CD14-positive monocyte (primary cell): Measurements from ENCODE around the gene PCARE. TPM values are rescaled to one million over a fixed set of nuclear protein-coding genes. Genes with fewer than 3 reads are reported as not detected.

ENCODE experiments used
- DNase-seq, 3 donors: peaks; one replicate each; pipeline ENCODE4 v3.0.0-alpha.2; 2011 to 2022
- H2AFZ ChIP-seq: 2 replicates; pipeline ENCODE4 v1.6.0; 2012; ENCODE audit warnings: mild to moderate bottlenecking, low read depth, low read length, inconsistent platforms; ENCODE audit not compliant: insufficient read depth, poor library complexity, severe bottlenecking
- H3K27ac ChIP-seq, 2 donors: 1 replicate in 1 of 2; 2 replicates in 1 of 2; pipeline ENCODE4 v1.5.1; 2012 to 2013; ENCODE audit warnings: low read length in 2 of 2, control low read depth in 1 of 2, inconsistent platforms in 1 of 2, low read depth in 1 of 2, mild to moderate bottlenecking in 1 of 2
- H3K27me3 ChIP-seq, 2 donors: one replicate each; pipeline versions ENCODE4 v1.6.0 to v1.6.1; 2011 to 2013; ENCODE audit warnings: low read length in 2 of 2; ENCODE audit not compliant: control insufficient read depth in 2 of 2, insufficient read depth in 2 of 2
- H3K36me3 ChIP-seq, 2 donors: replicated peaks in 1 of 2; 1 replicate in 1 of 2; 2 replicates in 1 of 2; pipeline versions ENCODE4 v1.5.1 to v1.6.1; 2012 to 2013; ENCODE audit warnings: low read length in 2 of 2, control low read depth in 1 of 2, inconsistent platforms in 1 of 2, mild to moderate bottlenecking in 1 of 2; ENCODE audit not compliant: insufficient read depth in 2 of 2, control insufficient read depth in 1 of 2
- H3K4me1 ChIP-seq, 2 donors: 1 replicate in 1 of 2; 2 replicates in 1 of 2; pipeline versions ENCODE4 v1.5.1 to v1.6.1; 2012 to 2013; ENCODE audit warnings: low read length in 2 of 2, control low read depth in 1 of 2, inconsistent platforms in 1 of 2, mild to moderate bottlenecking in 1 of 2, moderate library complexity in 1 of 2; ENCODE audit not compliant: insufficient read depth in 2 of 2, control insufficient read depth in 1 of 2
- H3K4me2 ChIP-seq: replicated peaks from 2 replicates; pipeline ENCODE3; 2012; ENCODE audit warnings: low read length, moderate library complexity, mild to moderate bottlenecking; ENCODE audit not compliant: poor library complexity, severe bottlenecking; ENCODE audit errors: extremely low read depth
- H3K4me3 ChIP-seq, 3 experiments: fragments of 200-600 bp in 1 of 3; sonication (generic) in 1 of 3; replicated peaks in 1 of 3; 1 replicate in 2 of 3; 2 replicates in 1 of 3; pipeline ENCODE4 v1.5.1; 2011 to 2013; ENCODE audit warnings: low read length in 3 of 3, mild to moderate bottlenecking in 3 of 3, control low read depth in 2 of 3, low read depth in 2 of 3, inconsistent platforms in 1 of 3, moderate library complexity in 1 of 3
- H3K79me2 ChIP-seq: 2 replicates; pipeline ENCODE4 v1.6.0; 2012; ENCODE audit warnings: mild to moderate bottlenecking, control low read depth, inconsistent platforms, low read length, moderate library complexity; ENCODE audit not compliant: insufficient read depth
- H3K9ac ChIP-seq: 2 replicates; pipeline ENCODE4 v1.6.0; 2017; ENCODE audit warnings: low read length, mild to moderate bottlenecking; ENCODE audit not compliant: insufficient read depth, poor library complexity, severe bottlenecking
- H3K9me3 ChIP-seq, 2 donors: replicated peaks in 1 of 2; 1 replicate in 1 of 2; 2 replicates in 1 of 2; pipeline versions ENCODE4 v1.5.1 to v1.6.1; 2012 to 2013; ENCODE audit warnings: low read length in 2 of 2, control low read depth in 1 of 2; ENCODE audit not compliant: control insufficient read depth in 1 of 2, insufficient read depth in 1 of 2
- H4K20me1 ChIP-seq: 2 replicates; pipeline ENCODE4 v1.6.0; 2012; ENCODE audit warnings: mild to moderate bottlenecking, low read length, control low read depth, moderate library complexity; ENCODE audit not compliant: insufficient read depth
- H3K27ac Mint-ChIP-seq, 7 donors: one replicate each; pipeline ENCODE4 v1.8.0; 2020; ENCODE audit warnings: mild to moderate bottlenecking in 7 of 7, mixed read lengths in 7 of 7, moderate library complexity in 6 of 7, inconsistent platforms in 2 of 7
- H3K27me3 Mint-ChIP-seq, 3 donors: one replicate each; pipeline ENCODE4 v1.8.0; 2021 to 2022; ENCODE audit warnings: low read depth in 3 of 3, mild to moderate bottlenecking in 3 of 3, mixed read lengths in 3 of 3, moderate library complexity in 3 of 3, inconsistent platforms in 1 of 3
- H3K36me3 Mint-ChIP-seq, 2 donors: one replicate each; pipeline ENCODE4 v1.8.0; 2020; ENCODE audit warnings: mixed read lengths in 2 of 2, inconsistent platforms in 1 of 2, mild to moderate bottlenecking in 1 of 2
- H3K4me1 Mint-ChIP-seq: one replicate; pipeline ENCODE4 v1.8.0; 2020; ENCODE audit warnings: mild to moderate bottlenecking, mixed read lengths
- H3K4me3 Mint-ChIP-seq, 2 donors: one replicate each; pipeline ENCODE4 v1.8.0; 2020; ENCODE audit warnings: mild to moderate bottlenecking in 2 of 2, mixed read lengths in 2 of 2, moderate library complexity in 1 of 2
- H3K9me3 Mint-ChIP-seq, 7 donors: one replicate each; pipeline ENCODE4 v1.8.0; 2020 to 2022; ENCODE audit warnings: mixed read lengths in 7 of 7, mild to moderate bottlenecking in 6 of 7, moderate library complexity in 6 of 7, inconsistent platforms in 2 of 7
- CTCF ChIP-seq: fragments of 200-600 bp; IDR thresholded peaks from one replicate; pipeline ENCODE4 v1.8.0; 2022; ENCODE audit warnings: antibody characterized with exemption, mild to moderate bottlenecking
- WGBS: methylation state at CpG from one replicate; pipeline ENCODE4 v1.1.5; 2013; ENCODE audit warnings: missing lambda C conversion rate; ENCODE audit not compliant: insufficient coverage; 5-methylcytosine and 5-hydroxymethylcytosine counted together
- intact Hi-C, 2 donors: fragments of 100-400 bp; cut with micrococcal nuclease; formaldehyde crosslinking; loops; one replicate each; pipeline versions ENCODE4 v1.15.0 to v1.15.1; 2023
- polyA plus RNA-seq, 3 donors: library from polyadenylated mRNA; depleted of rRNA in 1 of 3; unstranded in 2 of 3; stranded (reverse) in 1 of 3; fragments of 300-500 nt in 2 of 3; fragments of >200 nt in 1 of 3; fragmentation: Illumina TruSeq in 2 of 3; gene quantifications; 1 replicate in 2 of 3; 2 replicates in 1 of 3; pipeline ENCODE4 v1.2.3, GENCODE V29; 2012 to 2021

Gene PCARE
- polyA plus RNA-seq, 3 donors: not detected

- H2AFZ ChIP-seq: no peak overlapping the region
- intact Hi-C loops: no loop called here
- no peaks in the 10 kb centered on the region for H3K27me3 ChIP-seq
- 75% methylated on average over 1 of the region's 2 CpGs for WGBS
- no peak overlapping the region for H3K9ac ChIP-seq
- Mint-ChIP-seq H3K36me3 (no peaks in the 10 kb centered on the region), H3K27ac (peak overlapping the region in 1 of 7 donors; percentile 34), H3K9me3 (no peaks in the 10 kb centered on the region), H3K4me1 (no peaks in the 10 kb centered on the region), H3K27me3 (peaks cover 1 to 7% (median 3%) of the 10 kb centered on the region in 3 donors), H3K4me3 (no peak overlapping the region)
- H3K4me1 ChIP-seq: no peaks in the 10 kb centered on the region
- H3K4me2 ChIP-seq: no peak overlapping the region
- TF ChIP-seq CTCF: no peak
- H3K4me3 ChIP-seq: no peak overlapping the region
- no peak for DNase-seq
- H3K9me3 ChIP-seq: no peaks in the 10 kb centered on the region
- H3K27ac ChIP-seq: no peak overlapping the region
- H4K20me1 ChIP-seq: no peaks in the 10 kb centered on the region
- no peaks in the 10 kb centered on the region for H3K36me3 ChIP-seq
- H3K79me2 ChIP-seq: no peaks in the 10 kb centered on the region
These were observed 31.1 kb upstream of the PCARE start for GRCh38 chr2:29105375-29105774.

GRCh38 chr2:29104688-29105087 lies 30.4 kb upstream of the PCARE start:
- Mint-ChIP-seq H3K9me3 (no peaks in the 10 kb centered on the region), H3K27me3 (peaks cover 1 to 7% (median 4%) of the 10 kb centered on the region in 3 donors), H3K27ac (no peak overlapping the region), H3K4me3 (no peak overlapping the region), H3K4me1 (no peaks in the 10 kb centered on the region), H3K36me3 (no peaks in the 10 kb centered on the region)
- H3K4me3 ChIP-seq: no peak overlapping the region
- no peak overlapping the region for H2AFZ ChIP-seq
- intact Hi-C loops: no loop called here
- no peak overlapping the region for H3K27ac ChIP-seq
- no peaks in the 10 kb centered on the region for H3K9me3 ChIP-seq
- TF ChIP-seq CTCF: no peak
- no peak overlapping the region for H3K4me2 ChIP-seq
- H3K36me3 ChIP-seq: no peaks in the 10 kb centered on the region
- H3K9ac ChIP-seq: no peak overlapping the region
- H3K4me1 ChIP-seq: no peaks in the 10 kb centered on the region
- 100% methylated on average over 3 of the region's 5 CpGs for WGBS
- H3K27me3 ChIP-seq: no peaks in the 10 kb centered on the region
- no peaks in the 10 kb centered on the region for H4K20me1 ChIP-seq
- DNase-seq: no peak
- no peaks in the 10 kb centered on the region for H3K79me2 ChIP-seq
